ENCODE measurements around the gene TBX18. TPM values are rescaled to one million over a fixed set of nuclear protein-coding genes. Genes with fewer than 3 reads are reported as not detected.

TBX18 gene
- total RNA-seq, 1 experiment from 2014 or later: not detected

DNA sequence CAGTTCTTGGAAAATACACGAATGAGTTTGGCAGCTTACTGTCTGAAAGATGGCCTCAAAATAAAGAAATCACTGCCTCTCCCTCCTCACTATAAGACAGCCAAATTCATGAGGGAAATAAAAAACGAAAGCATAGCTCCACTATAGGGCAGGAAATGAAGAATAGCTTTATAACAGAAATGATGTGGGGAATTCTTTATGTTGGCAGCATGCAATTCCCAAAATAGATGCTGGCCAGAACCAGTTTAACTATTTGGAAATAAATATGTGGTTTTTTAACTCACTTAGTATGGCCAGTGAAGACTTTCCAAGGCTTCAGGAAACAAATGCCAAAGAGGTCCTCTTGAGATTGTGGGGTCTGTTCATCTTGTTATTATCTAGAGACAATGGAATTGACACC is 100.5 kb downstream of the TBX18 start:
- no peak overlapping the region for H3K4me3 ChIP-seq (ENCODE audit: low read depth, low read length)
- no peaks in the 10 kb centered on the region for H3K9me3 ChIP-seq
- CTCF ChIA-PET: no interaction called here
- no peak overlapping the region for H3K27ac Mint-ChIP-seq (ENCODE audit: unreplicated experiment)
- H3K36me3 Mint-ChIP-seq (ENCODE audit: insufficient read depth, unreplicated experiment): no peaks in the 10 kb centered on the region
- peaks cover 6% of the 10 kb centered on the region for H3K4me1 Mint-ChIP-seq (ENCODE audit: low read depth, unreplicated experiment)
- POLR2A ChIA-PET: no interaction called here
- H3K4me1 ChIP-seq: no peaks in the 10 kb centered on the region
- DNase-seq: no peak
- TF ChIP-seq, protein P1, sequence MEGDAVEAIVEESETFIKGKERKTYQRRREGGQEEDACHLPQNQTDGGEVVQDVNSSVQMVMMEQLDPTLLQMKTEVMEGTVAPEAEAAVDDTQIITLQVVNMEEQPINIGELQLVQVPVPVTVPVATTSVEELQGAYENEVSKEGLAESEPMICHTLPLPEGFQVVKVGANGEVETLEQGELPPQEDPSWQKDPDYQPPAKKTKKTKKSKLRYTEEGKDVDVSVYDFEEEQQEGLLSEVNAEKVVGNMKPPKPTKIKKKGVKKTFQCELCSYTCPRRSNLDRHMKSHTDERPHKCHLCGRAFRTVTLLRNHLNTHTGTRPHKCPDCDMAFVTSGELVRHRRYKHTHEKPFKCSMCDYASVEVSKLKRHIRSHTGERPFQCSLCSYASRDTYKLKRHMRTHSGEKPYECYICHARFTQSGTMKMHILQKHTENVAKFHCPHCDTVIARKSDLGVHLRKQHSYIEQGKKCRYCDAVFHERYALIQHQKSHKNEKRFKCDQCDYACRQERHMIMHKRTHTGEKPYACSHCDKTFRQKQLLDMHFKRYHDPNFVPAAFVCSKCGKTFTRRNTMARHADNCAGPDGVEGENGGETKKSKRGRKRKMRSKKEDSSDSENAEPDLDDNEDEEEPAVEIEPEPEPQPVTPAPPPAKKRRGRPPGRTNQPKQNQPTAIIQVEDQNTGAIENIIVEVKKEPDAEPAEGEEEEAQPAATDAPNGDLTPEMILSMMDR (IDR thresholded peaks at IDR 0.05; ENCODE audit: insufficient read depth in 1 of 2, low read depth in 1 of 2, low read length in 1 of 2, severe bottlenecking in 1 of 2, unreplicated experiment in 1 of 2): no peak
- intact Hi-C loops (cut with micrococcal nuclease; ENCODE audit: unreplicated experiment): no loop called here
- H3K4me3 Mint-ChIP-seq (ENCODE audit: unreplicated experiment): no peak overlapping the region
- H3K36me3 ChIP-seq (ENCODE audit: control insufficient read depth, insufficient read depth, low read length): no peaks in the 10 kb centered on the region
- H3K27me3 Mint-ChIP-seq (ENCODE audit: insufficient read depth, unreplicated experiment): no peaks in the 10 kb centered on the region
- H3K27me3 ChIP-seq (replicated peaks; ENCODE audit: control insufficient read depth, insufficient read depth, low read length): no peaks in the 10 kb centered on the region; the same call in 1 of the 2 replicates
- no TSS peak for BruUV-seq (replicated peaks)
- H3K9me3 Mint-ChIP-seq (ENCODE audit: unreplicated experiment): peaks cover 7% of the 10 kb centered on the region

DNA sequence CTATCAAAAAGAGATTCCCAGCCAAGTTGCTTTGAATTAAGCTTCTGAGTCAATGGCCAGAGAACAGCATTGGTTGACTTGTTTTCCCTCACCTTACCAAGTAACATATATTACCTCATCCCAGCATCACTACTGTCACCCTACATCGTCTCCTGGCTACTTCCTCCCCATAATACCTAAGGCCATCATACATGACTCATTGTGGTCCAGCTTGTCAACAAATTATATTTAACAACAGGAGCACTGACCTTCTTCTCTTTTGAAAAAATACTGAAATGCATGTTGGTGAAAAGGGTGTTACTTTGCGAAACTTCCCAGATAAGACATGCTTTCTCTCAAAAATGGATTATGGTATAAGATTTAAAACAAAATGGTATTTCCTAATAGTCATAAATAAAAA is 106.9 kb downstream of the TBX18 start:
- no peak for DNase-seq
- no peak overlapping the region for H3K4me3 Mint-ChIP-seq (ENCODE audit: unreplicated experiment)
- ChIA-PET POLR2A (no interaction called here), CTCF (no interaction called here)
- no TSS peak for BruUV-seq (replicated peaks)
- no peaks in the 10 kb centered on the region for H3K4me1 ChIP-seq
- H3K36me3 ChIP-seq (ENCODE audit: control insufficient read depth, insufficient read depth, low read length): no peaks in the 10 kb centered on the region
- TF ChIP-seq, protein P1 (IDR thresholded peaks at IDR 0.05; ENCODE audit: insufficient read depth in 1 of 2, low read depth in 1 of 2, low read length in 1 of 2, severe bottlenecking in 1 of 2, unreplicated experiment in 1 of 2): no peak
- no peaks in the 10 kb centered on the region for H3K36me3 Mint-ChIP-seq (ENCODE audit: insufficient read depth, unreplicated experiment)
- H3K9me3 Mint-ChIP-seq (ENCODE audit: unreplicated experiment): no peaks in the 10 kb centered on the region
- intact Hi-C loops (cut with micrococcal nuclease; ENCODE audit: unreplicated experiment): no loop called here
- H3K27me3 ChIP-seq (replicated peaks; ENCODE audit: control insufficient read depth, insufficient read depth, low read length): no peaks in the 10 kb centered on the region
- no peak overlapping the region for H3K27ac Mint-ChIP-seq (ENCODE audit: unreplicated experiment)
- H3K9me3 ChIP-seq: no peaks in the 10 kb centered on the region; the same call in 1 of the 2 replicates
- no peaks in the 10 kb centered on the region for H3K4me1 Mint-ChIP-seq (ENCODE audit: low read depth, unreplicated experiment)
- no peak overlapping the region for H3K4me3 ChIP-seq (ENCODE audit: low read depth, low read length)
- H3K27me3 Mint-ChIP-seq (ENCODE audit: insufficient read depth, unreplicated experiment): peaks cover 11% of the 10 kb centered on the region

- peaks cover 11% of the 10 kb centered on the region for H3K27me3 Mint-ChIP-seq (ENCODE audit: insufficient read depth, unreplicated experiment)
- H3K4me3 Mint-ChIP-seq (ENCODE audit: unreplicated experiment): no peak overlapping the region
- no peak overlapping the region for H3K27ac Mint-ChIP-seq (ENCODE audit: unreplicated experiment)
- Histone ChIP-seq H3K4me1 (no peaks in the 10 kb centered on the region), H3K27me3 (replicated peaks; ENCODE audit: control insufficient read depth, insufficient read depth, low read length) (no peaks in the 10 kb centered on the region), H3K36me3 (ENCODE audit: control insufficient read depth, insufficient read depth, low read length) (no peaks in the 10 kb centered on the region), H3K4me3 (ENCODE audit: low read depth, low read length) (no peak overlapping the region), H3K9me3 (no peaks in the 10 kb centered on the region; the same call in 1 of the 2 replicates)
- intact Hi-C loops (cut with micrococcal nuclease; ENCODE audit: unreplicated experiment): no loop called here
- no peaks in the 10 kb centered on the region for H3K36me3 Mint-ChIP-seq (ENCODE audit: insufficient read depth, unreplicated experiment)
- TF ChIP-seq, protein P1 (IDR thresholded peaks at IDR 0.05; ENCODE audit: insufficient read depth in 1 of 2, low read depth in 1 of 2, low read length in 1 of 2, severe bottlenecking in 1 of 2, unreplicated experiment in 1 of 2): no peak
- H3K4me1 Mint-ChIP-seq (ENCODE audit: low read depth, unreplicated experiment): no peaks in the 10 kb centered on the region
- ChIA-PET POLR2A (no interaction called here), CTCF (no interaction called here)
- BruUV-seq (replicated peaks): no TSS peak
- DNase-seq: no peak
- H3K9me3 Mint-ChIP-seq (ENCODE audit: unreplicated experiment): no peaks in the 10 kb centered on the region
Measured at GRCh38 chr6:84657025-84657424, 107.4 kb downstream of the TBX18 start.
